Osteocyte (in vitro differentiated cells): ENCODE measurements around the gene BCKDHB. TPM values are rescaled to one million over a fixed set of nuclear protein-coding genes. Genes with fewer than 3 reads are reported as not detected.

ENCODE experiments used
- DNase-seq: peaks from one replicate; pipeline ENCODE4 v3.0.0; 2021; ENCODE audit warnings: mixed read lengths; ENCODE audit not compliant: unreplicated experiment; ENCODE audit errors: extremely low spot score
- H3K27ac Mint-ChIP-seq: one replicate; pipeline ENCODE4 v1.8.0; 2021; ENCODE audit warnings: mild to moderate bottlenecking, mixed read lengths; ENCODE audit not compliant: unreplicated experiment
- H3K27me3 Mint-ChIP-seq: one replicate; pipeline ENCODE4 v1.8.0; 2021; ENCODE audit warnings: mixed read lengths; ENCODE audit not compliant: unreplicated experiment
- H3K36me3 Mint-ChIP-seq: one replicate; pipeline ENCODE4 v1.8.0; 2021; ENCODE audit warnings: mixed read lengths; ENCODE audit not compliant: unreplicated experiment
- H3K4me1 Mint-ChIP-seq: one replicate; pipeline ENCODE4 v1.8.0; 2021; ENCODE audit warnings: mixed read lengths; ENCODE audit not compliant: unreplicated experiment
- H3K4me3 Mint-ChIP-seq: one replicate; pipeline ENCODE4 v1.8.0; 2021; ENCODE audit warnings: mild to moderate bottlenecking, moderate library complexity, mixed read lengths; ENCODE audit not compliant: unreplicated experiment
- H3K9me3 Mint-ChIP-seq: one replicate; pipeline ENCODE4 v1.8.0; 2021; ENCODE audit warnings: mixed read lengths; ENCODE audit not compliant: unreplicated experiment
- total RNA-seq: library from RNA; stranded (reverse); gene quantifications from 2 replicates; pipeline ENCODE4 v1.2.1, GENCODE V29; 2021
- TF ChIP-seq, protein P1 (sequence below): fragments of 200-600 bp; sonication (generic); IDR thresholded peaks from 2 replicates; pipeline ENCODE4 v1.5.0; 2021; ENCODE audit warnings: antibody characterized with exemption, mild to moderate bottlenecking, moderate library complexity

BCKDHB gene
- total RNA-seq, 1 donor from 2014 or later: 20.4 TPM

- TF ChIP-seq, protein P1, sequence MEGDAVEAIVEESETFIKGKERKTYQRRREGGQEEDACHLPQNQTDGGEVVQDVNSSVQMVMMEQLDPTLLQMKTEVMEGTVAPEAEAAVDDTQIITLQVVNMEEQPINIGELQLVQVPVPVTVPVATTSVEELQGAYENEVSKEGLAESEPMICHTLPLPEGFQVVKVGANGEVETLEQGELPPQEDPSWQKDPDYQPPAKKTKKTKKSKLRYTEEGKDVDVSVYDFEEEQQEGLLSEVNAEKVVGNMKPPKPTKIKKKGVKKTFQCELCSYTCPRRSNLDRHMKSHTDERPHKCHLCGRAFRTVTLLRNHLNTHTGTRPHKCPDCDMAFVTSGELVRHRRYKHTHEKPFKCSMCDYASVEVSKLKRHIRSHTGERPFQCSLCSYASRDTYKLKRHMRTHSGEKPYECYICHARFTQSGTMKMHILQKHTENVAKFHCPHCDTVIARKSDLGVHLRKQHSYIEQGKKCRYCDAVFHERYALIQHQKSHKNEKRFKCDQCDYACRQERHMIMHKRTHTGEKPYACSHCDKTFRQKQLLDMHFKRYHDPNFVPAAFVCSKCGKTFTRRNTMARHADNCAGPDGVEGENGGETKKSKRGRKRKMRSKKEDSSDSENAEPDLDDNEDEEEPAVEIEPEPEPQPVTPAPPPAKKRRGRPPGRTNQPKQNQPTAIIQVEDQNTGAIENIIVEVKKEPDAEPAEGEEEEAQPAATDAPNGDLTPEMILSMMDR: no peak
- Mint-ChIP-seq H3K27ac (no peak overlapping the region), H3K4me1 (no peaks in the 10 kb centered on the region), H3K27me3 (no peaks in the 10 kb centered on the region), H3K9me3 (no peaks in the 10 kb centered on the region), H3K36me3 (peaks cover 10% of the 10 kb centered on the region), H3K4me3 (no peak overlapping the region)
- no peak for DNase-seq
These were observed 251.2 kb downstream of the BCKDHB start for GRCh38 chr6:80357674-80358073.

DNA sequence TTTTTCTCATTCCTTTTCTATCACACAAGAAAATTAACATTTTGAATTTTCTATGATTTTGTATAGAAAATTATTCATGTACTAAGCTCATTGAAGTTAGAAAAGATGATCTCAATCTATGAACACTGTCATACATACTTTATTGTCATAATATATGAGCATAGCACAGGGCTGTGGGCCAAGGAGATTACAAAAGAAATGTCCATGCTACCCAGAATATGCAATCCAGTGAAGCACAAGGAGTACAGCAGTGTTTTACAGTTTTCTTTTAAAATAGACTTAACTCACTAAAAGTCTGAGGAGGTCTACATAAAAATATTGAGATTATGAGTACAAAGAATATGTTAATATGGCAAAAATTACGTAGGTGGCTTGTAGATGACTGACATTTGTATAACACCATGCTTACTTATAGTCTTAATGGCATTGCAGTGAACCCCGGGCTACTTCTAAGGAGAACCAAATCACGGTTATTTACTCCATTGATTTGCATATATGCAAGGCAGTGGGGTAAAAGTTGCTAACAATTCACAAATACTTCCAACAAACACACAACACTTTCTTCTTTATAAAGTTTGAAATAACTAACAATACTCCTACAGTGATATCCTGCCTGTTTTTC is 257.1 kb downstream of the BCKDHB start:
- Mint-ChIP-seq H3K27me3 (no peaks in the 10 kb centered on the region), H3K9me3 (peaks cover 10% of the 10 kb centered on the region), H3K27ac (no peak overlapping the region), H3K36me3 (peaks cover 3% of the 10 kb centered on the region), H3K4me1 (no peaks in the 10 kb centered on the region), H3K4me3 (no peak overlapping the region)
- TF ChIP-seq, protein P1: no peak
- DNase-seq: no peak

DNA sequence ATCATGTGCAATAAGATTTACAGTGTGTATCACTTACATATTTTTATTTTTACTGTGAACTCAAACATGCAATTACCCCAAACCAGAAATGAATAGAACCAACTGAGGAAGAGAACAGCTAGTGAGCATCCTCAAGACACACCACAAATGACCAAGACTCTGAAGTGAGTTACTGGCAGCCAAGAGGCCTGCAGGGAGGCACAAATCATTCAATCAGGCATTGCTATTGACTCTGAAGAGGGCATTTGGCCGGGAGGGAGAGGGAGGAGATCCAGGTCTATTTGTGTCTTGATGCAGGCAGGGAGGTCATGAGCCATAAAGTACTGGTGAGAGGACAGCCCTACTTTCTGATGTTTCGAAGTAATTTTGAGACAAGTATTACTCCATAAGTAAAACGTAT is 257.7 kb downstream of the BCKDHB start:
- H3K27ac Mint-ChIP-seq: no peak overlapping the region
- no peaks in the 10 kb centered on the region for H3K27me3 Mint-ChIP-seq
- no peak overlapping the region for H3K4me3 Mint-ChIP-seq
- peaks cover 3% of the 10 kb centered on the region for H3K36me3 Mint-ChIP-seq
- H3K4me1 Mint-ChIP-seq: no peaks in the 10 kb centered on the region
- TF ChIP-seq, protein P1: no peak
- no peak for DNase-seq
- peaks cover 10% of the 10 kb centered on the region for H3K9me3 Mint-ChIP-seq

GRCh38 chr6:80366051-80366450 is 259.6 kb downstream of the BCKDHB start:
- Mint-ChIP-seq H3K27ac (no peak overlapping the region), H3K4me1 (no peaks in the 10 kb centered on the region), H3K36me3 (peaks cover 2% of the 10 kb centered on the region), H3K9me3 (peaks cover 18% of the 10 kb centered on the region), H3K27me3 (no peaks in the 10 kb centered on the region), H3K4me3 (no peak overlapping the region)
- no peak for DNase-seq
- TF ChIP-seq, protein P1: no peak

DNA sequence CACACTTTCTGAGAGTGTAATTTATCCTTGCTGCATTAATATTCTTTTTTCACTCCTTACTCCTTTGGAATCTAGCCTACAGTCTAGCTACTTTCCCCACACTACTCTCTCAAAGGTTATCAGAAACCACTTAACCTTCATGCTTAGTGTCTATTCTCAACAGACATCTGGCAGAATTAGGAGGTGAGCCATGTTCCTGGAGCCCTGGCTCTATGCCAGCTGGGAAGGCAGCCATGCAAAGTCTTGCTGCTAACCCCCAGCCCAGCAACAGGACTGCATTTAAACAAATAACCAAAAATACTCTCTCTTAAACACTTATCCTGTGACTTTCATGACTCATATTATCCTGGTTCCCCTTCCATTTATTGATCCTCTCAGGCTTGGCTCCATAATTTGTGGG is 260.2 kb downstream of the BCKDHB start:
- no peak for DNase-seq

More for the DNA sequence above, 260.2 kb downstream of the BCKDHB start:
- no peaks in the 10 kb centered on the region for H3K36me3 Mint-ChIP-seq
- H3K4me3 Mint-ChIP-seq: no peak overlapping the region
- H3K27me3 Mint-ChIP-seq: no peaks in the 10 kb centered on the region
- H3K27ac Mint-ChIP-seq: no peak overlapping the region
- TF ChIP-seq, protein P1: no peak
- peaks cover 24% of the 10 kb centered on the region for H3K9me3 Mint-ChIP-seq
- no peaks in the 10 kb centered on the region for H3K4me1 Mint-ChIP-seq
